GM06990 (cell line): ENCODE data around the gene CHCHD5.

Experiments used
- DNase-seq: peaks from one replicate; pipeline ENCODE4 v3.0.0-alpha.2; 2011; ENCODE audit not compliant: insufficient read length; ENCODE audit errors: extremely low read depth
- H3K27me3 ChIP-seq: replicated peaks from 2 replicates; pipeline ENCODE4 v1.6.0; 2011; ENCODE audit warnings: low read length; ENCODE audit not compliant: control insufficient read depth, insufficient read depth
- H3K36me3 ChIP-seq: 2 replicates; pipeline ENCODE4 v1.5.1; 2011; ENCODE audit warnings: low read length; ENCODE audit not compliant: control insufficient read depth, insufficient read depth
- H3K4me3 ChIP-seq: replicated peaks from 2 replicates; pipeline ENCODE4 v1.5.1; 2011; ENCODE audit warnings: low read depth, mild to moderate bottlenecking, control low read depth, low read length
- CTCF ChIP-seq: IDR thresholded peaks from 2 replicates; pipeline ENCODE4 v1.5.1; 2011; ENCODE audit warnings: low read length, control low read depth, mild to moderate bottlenecking, inconsistent platforms; ENCODE audit not compliant: insufficient read depth, poor library complexity, severe bottlenecking

Gene CHCHD5

GRCh38 chr2:112634153-112634873, 49.9 kb downstream of the CHCHD5 start:
- DNase-seq = no peak
- peaks cover 2% of the 10 kb centered on the region; the same call in 1 of the 2 replicates for H3K27me3 ChIP-seq
- H3K4me3 ChIP-seq = no peak overlapping the region
- TF ChIP-seq CTCF = no peak
- no peaks in the 10 kb centered on the region for H3K36me3 ChIP-seq

GRCh38 chr2:112634874-112635157, 50.4 kb downstream of the CHCHD5 start:
- Histone ChIP-seq H3K27me3 (peaks cover 2% of the 10 kb centered on the region; the same call in 1 of the 2 replicates), H3K4me3 (no peak overlapping the region), H3K36me3 (no peaks in the 10 kb centered on the region)
- no peak for TF ChIP-seq CTCF
- DNase-seq = no peak

GRCh38 chr2:112636605-112637288, 52.3 kb downstream of the CHCHD5 start:
- H3K27me3 ChIP-seq = peaks cover 2% of the 10 kb centered on the region; the same call in 1 of the 2 replicates
- TF ChIP-seq CTCF = no peak
- H3K36me3 ChIP-seq = no peaks in the 10 kb centered on the region
- H3K4me3 ChIP-seq = no peak overlapping the region
- peak; percentile 37 for DNase-seq

- DNase-seq = no peak
- Histone ChIP-seq H3K36me3 (no peaks in the 10 kb centered on the region), H3K27me3 (peaks cover 2% of the 10 kb centered on the region; the same call in 1 of the 2 replicates), H3K4me3 (no peak overlapping the region)
- no peak for TF ChIP-seq CTCF
These were observed 52.9 kb downstream of the CHCHD5 start for GRCh38 chr2:112637289-112637660.
